GM12878 (cell line): Measurements from ENCODE around the gene GPC5. TPM values are rescaled to one million over a fixed set of nuclear protein-coding genes. Genes with fewer than 3 reads are reported as not detected.

Source experiments
- ATAC-seq: fragments of 200-7000 bp; cut with Tn5 transposase; 3 replicates; pipeline ENCODE4 v1.9.1; 2020; ENCODE audit warnings: mild to moderate bottlenecking, moderate library complexity
- BruUV-seq: library from RNA; stranded (reverse); fragments of 400-500 nt; replicated peaks from 2 replicates; lab custom pipeline; 2021; lab: Mats Ljungman, UMichigan
- CTCF ChIA-PET: fragments of 300-600 bp; sonication (Branson Sonifier 250); formaldehyde crosslinking; extraction: SDS; loops from one replicate; lab custom pipeline; 2021; ENCODE audit warnings: inconsistent platforms; lab: Yijun Ruan, JAX
- POLR2A ChIA-PET: fragments of 350-600 bp; formaldehyde crosslinking; extraction: SDS; loops from one replicate; lab custom pipeline; 2021; ENCODE audit warnings: inconsistent platforms; lab: Charles Lee
- RAD21 ChIA-PET: fragments of 300-600 bp; sonication (Branson Sonifier 250); formaldehyde crosslinking; loops from one replicate; lab custom pipeline; 2023; ENCODE audit warnings: antibody characterized with exemption; ENCODE audit not compliant: unreplicated experiment; lab: Charles Lee
- SMC1A ChIA-PET: fragments of 300-600 bp; sonication (Branson Sonifier 250); formaldehyde crosslinking; loops from one replicate; lab custom pipeline; 2023; ENCODE audit not compliant: unreplicated experiment, uncharacterized antibody; lab: Charles Lee
- DNase-seq: peaks from one replicate; pipeline ENCODE4 v3.0.0-alpha.2; 2011; ENCODE audit warnings: low read depth, low spot score
- FAIRE-seq: peaks from 3 replicates; lab custom pipeline; 2011; peaks lifted over from hg19 to GRCh38; lab: Jason Lieb, UNC
- H2AFZ ChIP-seq: 2 replicates; pipeline ENCODE4 v1.6.0; 2011; ENCODE audit warnings: low read depth, low read length, control low read depth; ENCODE audit not compliant: control insufficient read depth
- H3K27ac ChIP-seq: 2 replicates; pipeline ENCODE4 v1.5.1; 2011; ENCODE audit warnings: control low read depth; ENCODE audit not compliant: control insufficient read depth, insufficient read depth
- H3K27me3 ChIP-seq, 2 experiments: replicated peaks in 1 of 2; 2 replicates each; pipeline versions ENCODE4 v1.6.0 to v1.6.1; 2011; ENCODE audit warnings: low read length in 1 of 2; ENCODE audit not compliant: control insufficient read depth in 2 of 2, insufficient read depth in 2 of 2
- H3K36me3 ChIP-seq, 2 experiments: 2 replicates each; pipeline ENCODE4 v1.5.1; 2011; ENCODE audit warnings: low read length in 1 of 2; ENCODE audit not compliant: control insufficient read depth in 2 of 2, insufficient read depth in 2 of 2
- H3K4me1 ChIP-seq: 2 replicates; pipeline ENCODE4 v1.6.1; 2011; ENCODE audit warnings: mild to moderate bottlenecking, low read length, moderate library complexity, mixed read lengths; ENCODE audit not compliant: control insufficient read depth, insufficient read depth
- H3K4me2 ChIP-seq: 2 replicates; pipeline ENCODE4 v1.6.0; 2011; ENCODE audit warnings: control low read depth; ENCODE audit not compliant: control insufficient read depth, insufficient read depth
- H3K4me3 ChIP-seq: fragments of 200-600 bp; sonication (generic); 2 replicates; pipeline ENCODE4 v1.5.1; 2016
- H3K79me2 ChIP-seq: 2 replicates; pipeline ENCODE4 v1.6.0; 2011; ENCODE audit warnings: low read length; ENCODE audit not compliant: control insufficient read depth, insufficient read depth
- H3K9ac ChIP-seq: 2 replicates; pipeline ENCODE4 v1.8.0; 2011; ENCODE audit warnings: low read length, control low read depth, mixed read lengths; ENCODE audit not compliant: control insufficient read depth, insufficient read depth
- H3K9me3 ChIP-seq: replicated peaks from 3 replicates; pipeline ENCODE4 v1.5.1; 2011; ENCODE audit warnings: mild to moderate bottlenecking, low read length; ENCODE audit not compliant: control insufficient read depth, insufficient read depth
- H4K20me1 ChIP-seq: 2 replicates; pipeline ENCODE4 v1.6.0; 2011; ENCODE audit not compliant: control insufficient read depth, insufficient read depth
- E4F1 ChIP-seq: fragments of 450-650 bp; IDR thresholded peaks from 2 replicates; pipeline ENCODE4 v1.6.1; 2018; ENCODE audit warnings: borderline replicate concordance, mild to moderate bottlenecking; ENCODE audit not compliant: partially characterized antibody
- EED ChIP-seq: sonication (generic); IDR thresholded peaks from 2 replicates; pipeline ENCODE4 v1.6.1; 2016; ENCODE audit warnings: antibody characterized with exemption, low read depth
- HDGF ChIP-seq: fragments of 450-650 bp; IDR thresholded peaks from 2 replicates; pipeline ENCODE4 v1.6.1; 2016; ENCODE audit warnings: antibody characterized with exemption
- IRF3 ChIP-seq: fragments of 450-650 bp; IDR thresholded peaks from 2 replicates; pipeline ENCODE4 v1.6.1; 2014; ENCODE audit warnings: mild to moderate bottlenecking
- JUNB ChIP-seq: IDR thresholded peaks from 2 replicates; pipeline ENCODE4 v1.6.1; 2016; ENCODE audit warnings: antibody characterized with exemption, mild to moderate bottlenecking
- MLLT1 ChIP-seq: fragments of 450-650 bp; IDR thresholded peaks from 2 replicates; pipeline ENCODE4 v1.6.1; 2016; ENCODE audit warnings: mild to moderate bottlenecking
- NFYA ChIP-seq: IDR thresholded peaks from 2 replicates; pipeline ENCODE4 v1.6.1; 2011; ENCODE audit warnings: low read depth, mild to moderate bottlenecking, low read length, improper control_type of control experiment, borderline replicate concordance
- RB1 ChIP-seq: fragments of 450-650 bp; formaldehyde crosslinking; IDR thresholded peaks from 2 replicates; pipeline ENCODE4 v1.6.1; 2017; ENCODE audit warnings: mild to moderate bottlenecking, borderline replicate concordance
- RELB ChIP-seq: fragments of 450-650 bp; IDR thresholded peaks from 2 replicates; pipeline ENCODE4 v1.6.1; 2017; ENCODE audit warnings: low read depth, mild to moderate bottlenecking, moderate library complexity
- SIX5 ChIP-seq: IDR thresholded peaks from 2 replicates; pipeline ENCODE4 v1.6.1; 2011; ENCODE audit warnings: mild to moderate bottlenecking, low read depth, low read length, moderate library complexity; ENCODE audit not compliant: severe bottlenecking
- SRF ChIP-seq, 2 experiments: IDR thresholded peaks; 2 replicates each; pipeline ENCODE4 v1.6.1; 2011; ENCODE audit warnings: low read depth in 2 of 2, low read length in 2 of 2, mild to moderate bottlenecking in 1 of 2, moderate library complexity in 1 of 2
- STAT1 ChIP-seq: fragments of 450-650 bp; conservative IDR thresholded peaks from 2 replicates; pipeline ENCODE4 v1.6.1; 2014; ENCODE audit warnings: antibody characterized with exemption, mild to moderate bottlenecking
- STAT3 ChIP-seq: IDR thresholded peaks from 2 replicates; pipeline ENCODE4 v1.6.1; 2011; ENCODE audit warnings: low read depth, low read length, improper control_type of control experiment
- TAF1 ChIP-seq: IDR thresholded peaks from 2 replicates; pipeline ENCODE4 v1.6.1; 2011; ENCODE audit warnings: mild to moderate bottlenecking, low read depth, low read length, borderline replicate concordance
- TCF12 ChIP-seq: IDR thresholded peaks from 2 replicates; pipeline ENCODE4 v1.6.1; 2011; ENCODE audit warnings: low read depth, mild to moderate bottlenecking, low read length
- ZNF24 ChIP-seq: fragments of 450-650 bp; IDR thresholded peaks from 2 replicates; pipeline ENCODE4 v1.6.1; 2017; ENCODE audit warnings: antibody characterized with exemption, mild to moderate bottlenecking
- WGBS: methylation state at CpG from one replicate; pipeline ENCODE4 v1.1.6; 2016; ENCODE audit warnings: low lambda C conversion rate; ENCODE audit not compliant: insufficient replicate concordance, insufficient coverage; ENCODE audit errors: missing lambda C conversion rate; 5-methylcytosine and 5-hydroxymethylcytosine counted together
- in situ Hi-C: fragments of 300-500 bp; cut with MboI; formaldehyde crosslinking; loops from 9 replicates; pipeline ENCODE4 v1.14.3; 2018; ENCODE audit warnings: mixed read lengths
- intact Hi-C: fragments of 100-400 bp; cut with micrococcal nuclease; formaldehyde crosslinking; loops from one replicate; pipeline ENCODE4 v1.14.2; 2022; ENCODE audit not compliant: unreplicated experiment
- polyA plus RNA-seq, 11 experiments: library from polyadenylated mRNA; depleted of rRNA in 4 of 11; unstranded in 6 of 11; stranded (reverse) in 5 of 11; fragments of >200 nt; fragmentation: Nextera tagmentation in 4 of 11; fragmentation: Illumina TruSeq in 1 of 11; extraction: Ambion mirVana in 4 of 11; extraction: Trizol in 1 of 11; gene quantifications; 1 replicate in 1 of 11; 2 replicates in 10 of 11; pipeline versions ENCODE4 v1.2.1 to v1.2.3, GENCODE V29; 2011 to 2016; ENCODE audit warnings: inconsistent platforms in 2 of 11, missing spikeins in 2 of 11, low read depth in 1 of 11
- total RNA-seq, 4 experiments: library from RNA; depleted of rRNA in 3 of 4; stranded (reverse); fragments of >200 nt in 3 of 4; fragmentation: Illumina TruSeq in 1 of 4; extraction: Trizol in 1 of 4; gene quantifications; 2 replicates each; pipeline versions ENCODE4 v1.2.1 to v1.2.3, GENCODE V29; 2013 to 2021
- TF ChIP-seq, protein P1 (sequence below): fragments of 450-650 bp; IDR thresholded peaks from 2 replicates; pipeline ENCODE4 v1.6.1; 2016; ENCODE audit warnings: mild to moderate bottlenecking

The GPC5 gene
- total and polyA plus RNA-seq, 10 of the 15 experiments (the other 5 are each of a cell fraction or from before 2014, with no cell fraction given), result 0.05 to 0.87 (median 0.44) TPM; not detected in 1

DNA sequence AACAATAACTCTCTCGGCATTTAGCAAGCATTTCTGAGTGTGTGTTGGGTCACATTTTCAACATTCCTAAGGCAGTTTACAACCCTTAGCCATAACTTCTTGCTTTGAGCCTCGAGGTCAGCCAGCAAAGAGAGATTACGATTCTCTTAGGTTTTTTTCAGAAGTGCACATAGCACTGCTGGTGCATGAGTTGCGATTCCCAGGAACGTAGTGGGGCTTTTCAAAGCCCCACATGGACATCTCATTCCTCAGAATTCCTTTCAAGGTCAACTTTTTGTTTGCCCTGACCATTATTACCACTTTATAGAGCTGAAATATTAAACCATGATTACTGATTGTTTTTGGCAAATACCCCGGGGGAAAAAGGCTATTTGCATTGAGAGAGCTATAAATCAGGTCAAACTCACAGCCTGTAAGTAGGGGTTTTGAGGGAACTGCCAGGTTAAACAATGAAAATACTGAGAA is 705.3 kb downstream of the GPC5 start:
- intact Hi-C loops, result no loop called here
- no peak overlapping the region for H3K4me2 ChIP-seq
- SMC1A ChIA-PET, result no interaction called here
- no peak for DNase-seq
- H3K27ac ChIP-seq, result no peak overlapping the region
- WGBS, result 46% methylated on average over 6 of the region's 6 CpGs
- no peak overlapping the region for H2AFZ ChIP-seq
- BruUV-seq, result no TSS peak
- no peak overlapping the region for H3K9ac ChIP-seq
- no peaks in the 10 kb centered on the region for H3K79me2 ChIP-seq
- CTCF ChIA-PET, result no interaction called here
- H3K27me3 ChIP-seq, result no peaks in the 10 kb centered on the region
- POLR2A ChIA-PET, result no interaction called here
- no peaks in the 10 kb centered on the region for H3K4me1 ChIP-seq
- H3K36me3 ChIP-seq, result no peaks in the 10 kb centered on the region
- H3K9me3 ChIP-seq, result no peaks in the 10 kb centered on the region
- no peak for ATAC-seq
- FAIRE-seq, result no peak
- RAD21 ChIA-PET, result no interaction called here
- TF ChIP-seq SRF (IDR thresholded peaks at IDR 0.05; ENCODE audit: low read depth in 2 of 2, low read length in 2 of 2) (no peak), JUNB (no peak), E4F1 (no peak), NFYA (no peak), ZNF24 (no peak), IRF3 (no peak), SIX5 (no peak), RB1 (no peak), TCF12 (no peak), STAT1 (no peak), TAF1 (no peak), STAT3 (no peak), RELB (no peak), EED (no peak), HDGF (no peak), MLLT1 (no peak)
- TF ChIP-seq, protein P1, sequence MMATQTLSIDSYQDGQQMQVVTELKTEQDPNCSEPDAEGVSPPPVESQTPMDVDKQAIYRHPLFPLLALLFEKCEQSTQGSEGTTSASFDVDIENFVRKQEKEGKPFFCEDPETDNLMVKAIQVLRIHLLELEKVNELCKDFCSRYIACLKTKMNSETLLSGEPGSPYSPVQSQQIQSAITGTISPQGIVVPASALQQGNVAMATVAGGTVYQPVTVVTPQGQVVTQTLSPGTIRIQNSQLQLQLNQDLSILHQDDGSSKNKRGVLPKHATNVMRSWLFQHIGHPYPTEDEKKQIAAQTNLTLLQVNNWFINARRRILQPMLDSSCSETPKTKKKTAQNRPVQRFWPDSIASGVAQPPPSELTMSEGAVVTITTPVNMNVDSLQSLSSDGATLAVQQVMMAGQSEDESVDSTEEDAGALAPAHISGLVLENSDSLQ, result no peak
- no peak overlapping the region for H3K4me3 ChIP-seq
- no peaks in the 10 kb centered on the region for H4K20me1 ChIP-seq
- in situ Hi-C loops, result no loop called here
